ENCODE data around the gene LITAF.

The LITAF gene

DNA sequence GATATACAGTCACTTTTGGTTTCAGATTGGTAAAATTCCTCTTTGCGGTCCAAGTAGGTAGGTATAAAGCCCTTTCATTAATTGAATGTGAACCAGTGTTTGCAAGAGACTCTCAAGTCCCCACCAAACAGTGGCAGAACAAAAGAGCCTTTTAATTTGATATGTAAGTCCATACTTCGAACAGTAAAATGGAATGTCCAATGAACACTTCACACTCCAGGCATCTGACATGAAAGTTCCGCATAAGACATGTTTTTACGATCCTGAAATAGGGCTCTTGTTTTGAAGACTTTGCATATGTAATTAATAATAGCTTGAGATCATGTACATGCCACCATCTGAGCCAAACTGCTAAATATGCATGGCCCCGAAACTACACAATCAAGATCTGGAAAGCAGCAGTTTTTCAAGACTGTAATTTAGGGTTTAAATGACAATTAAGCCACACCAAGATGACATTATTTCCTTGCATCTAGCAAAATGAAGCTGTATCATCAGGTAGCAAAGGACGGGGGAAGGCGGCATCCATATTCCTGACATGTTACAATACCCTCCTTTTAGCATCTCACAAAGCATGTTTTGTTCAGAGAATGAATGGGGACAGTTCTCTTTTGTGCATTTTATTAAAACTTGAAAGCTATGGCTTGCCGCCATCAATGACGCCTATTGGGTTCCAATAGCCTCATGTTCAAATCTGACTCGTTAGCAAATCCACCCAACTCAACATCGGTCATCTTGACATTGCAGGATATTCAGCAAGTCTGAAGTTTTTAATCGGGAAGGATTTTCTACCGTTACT is 39.4 kb downstream of the LITAF start:
- no peak for DNase-seq

DNA sequence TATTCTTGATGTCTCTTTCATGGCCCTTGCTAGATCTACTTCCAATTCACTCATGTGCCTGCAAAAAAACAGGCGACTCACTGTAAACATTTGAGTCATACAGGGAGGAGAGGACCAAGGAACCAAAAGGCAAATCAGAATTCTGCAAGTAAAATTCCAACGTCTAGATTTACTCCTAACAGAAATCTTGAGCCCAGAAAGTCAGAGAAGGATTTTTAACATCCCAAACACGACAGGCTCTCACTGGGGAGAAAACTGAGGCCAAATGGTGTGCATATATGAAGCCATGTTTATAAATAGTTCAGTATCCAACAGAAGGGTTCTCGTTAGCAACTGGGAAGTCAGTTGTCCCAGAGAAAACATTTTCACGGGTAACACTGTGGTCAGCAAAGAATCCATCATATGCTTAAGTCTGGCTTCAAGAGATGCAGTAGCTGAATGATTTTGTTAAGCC is 40.1 kb downstream of the LITAF start:
- no peak for DNase-seq

DNA sequence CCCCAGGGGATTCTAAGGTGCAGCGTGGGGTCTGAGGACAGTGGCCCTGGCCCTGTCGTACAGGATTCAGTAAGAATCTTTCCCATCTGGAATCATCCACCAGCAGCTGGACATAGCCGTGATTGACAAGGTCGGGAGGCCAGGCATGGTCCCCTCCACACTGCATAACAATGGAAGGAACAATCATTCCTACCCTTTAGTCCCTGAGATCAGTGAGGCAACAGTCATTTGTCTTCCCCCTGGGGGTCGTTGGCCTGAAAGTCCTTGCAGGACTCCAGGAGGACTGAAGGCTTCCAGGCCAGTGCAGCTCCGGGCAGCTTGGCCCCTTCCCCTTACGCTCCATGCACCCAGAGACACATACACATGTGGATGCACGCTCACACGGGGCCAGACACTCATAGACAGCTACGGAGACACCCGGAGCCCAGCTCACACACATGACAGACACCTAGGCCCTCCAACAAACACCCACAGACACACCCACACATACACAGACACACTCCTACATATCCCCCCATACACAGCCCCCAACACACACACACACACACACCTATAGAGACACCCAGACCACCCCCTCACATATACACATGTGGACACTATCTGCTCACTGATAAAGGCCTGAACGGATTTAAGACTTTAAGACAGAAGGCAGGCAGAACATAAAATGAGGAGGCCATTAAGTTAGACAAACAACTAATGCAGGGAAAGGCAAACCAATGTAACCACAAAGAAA is 42.9 kb downstream of the LITAF start:
- DNase-seq: no peak

DNA sequence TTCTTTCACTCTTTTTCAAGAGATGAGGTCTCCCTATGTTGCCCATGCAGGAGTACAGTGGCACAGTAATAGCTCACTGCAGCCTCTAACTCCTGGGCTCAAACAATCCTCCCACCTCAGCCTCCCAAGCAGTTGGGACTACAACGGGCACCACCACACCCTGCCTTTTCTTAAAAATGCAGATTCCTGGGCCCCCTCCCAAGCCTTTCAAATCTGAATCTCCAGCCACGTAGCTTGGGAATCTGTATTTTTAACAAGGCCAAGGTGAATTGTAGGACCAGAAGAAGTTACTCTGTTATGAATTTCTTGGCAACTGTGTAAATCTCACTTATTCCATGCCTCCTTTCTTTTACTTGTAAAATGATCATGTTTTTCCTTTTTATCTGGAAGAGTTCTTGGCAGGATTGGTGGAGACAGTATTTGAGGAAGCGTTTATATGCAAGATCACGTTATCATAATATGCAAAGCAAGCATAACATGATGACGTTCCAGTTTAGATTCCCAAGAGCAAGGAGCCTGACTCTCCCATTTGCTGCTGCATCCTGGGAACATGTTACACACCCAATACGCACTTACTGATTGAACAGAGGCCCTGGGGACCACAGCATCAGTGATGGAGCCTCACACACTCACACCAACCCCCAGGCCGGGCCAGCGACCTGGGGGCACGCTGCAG is 44.5 kb downstream of the LITAF start:
- no peak for DNase-seq

DNA sequence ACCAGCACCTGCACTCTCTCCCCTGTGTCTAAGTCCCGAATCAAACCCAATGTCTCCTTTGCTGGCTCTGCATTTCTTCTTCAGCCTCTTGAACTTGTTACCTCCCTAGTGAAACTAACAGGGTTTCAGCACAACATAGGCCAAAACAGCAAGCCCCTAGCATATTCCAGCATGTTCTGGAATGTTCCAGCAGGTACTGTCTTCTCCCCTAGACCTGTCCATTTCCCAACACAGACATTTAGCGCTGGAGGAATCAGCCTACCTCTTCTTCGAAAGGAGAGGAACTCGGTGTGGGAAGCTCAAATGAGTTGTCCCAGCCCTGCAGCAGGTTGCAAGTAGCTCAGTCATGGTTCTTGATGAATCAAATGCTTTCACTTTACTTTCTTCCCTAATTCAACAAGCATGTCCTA is 47.1 kb downstream of the LITAF start:
- no peak for DNase-seq

DNA sequence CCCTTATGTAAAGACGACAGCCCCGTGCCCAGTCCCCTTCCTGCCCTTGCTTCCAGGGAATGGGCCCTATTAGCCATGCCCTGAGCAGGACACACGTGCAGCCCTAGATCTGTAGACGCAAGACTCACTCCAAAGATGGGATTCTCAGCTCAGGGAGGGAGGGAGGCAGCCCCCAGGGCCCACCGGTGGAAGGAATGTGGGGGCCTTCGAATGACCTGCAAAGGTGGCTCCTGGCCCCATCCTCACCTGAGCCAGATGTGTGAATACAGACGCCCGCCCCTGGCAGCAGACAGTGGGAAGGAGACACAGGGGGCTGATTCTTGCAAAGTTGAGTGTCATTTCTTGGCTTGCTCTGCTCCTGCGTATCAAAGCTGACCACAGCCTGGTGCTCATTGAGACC is 47.8 kb downstream of the LITAF start:
- no peak for DNase-seq

DNA sequence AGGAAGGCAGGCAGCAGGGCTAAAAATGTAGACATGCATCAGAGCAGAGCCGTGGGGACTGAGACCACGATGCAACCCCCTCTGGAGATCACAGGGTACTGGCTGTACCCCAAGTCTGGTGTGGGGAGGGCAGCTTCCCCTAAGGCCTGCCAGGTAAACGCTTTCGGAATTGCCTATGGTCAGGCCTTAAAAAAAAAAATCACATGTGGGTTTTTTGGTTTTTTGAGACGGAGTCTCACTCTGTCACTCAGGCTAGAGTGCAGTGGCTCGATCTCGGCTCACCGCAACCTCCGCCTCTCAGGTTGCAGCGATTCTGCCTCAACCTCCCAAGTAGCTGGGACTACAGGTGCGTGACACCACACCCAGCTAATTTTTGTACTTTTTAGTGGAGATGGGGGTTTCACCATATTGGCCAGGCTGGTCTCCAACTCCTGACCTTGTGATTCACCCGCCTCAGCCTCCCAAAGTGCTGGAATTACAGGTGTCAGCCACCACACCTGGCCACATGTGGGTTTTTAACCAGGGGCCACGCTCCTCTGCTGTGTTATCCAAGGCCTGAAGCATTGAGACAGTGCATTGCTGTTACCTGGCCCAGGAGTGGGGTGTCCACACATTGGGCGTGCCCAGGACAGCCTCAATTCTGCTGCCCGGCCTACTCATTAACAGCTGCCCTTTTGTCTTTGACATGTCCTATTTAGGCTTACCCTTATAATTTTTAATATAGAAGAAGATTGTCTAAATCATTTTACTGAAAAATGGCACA is 50.4 kb downstream of the LITAF start:
- DNase-seq: no peak

DNA sequence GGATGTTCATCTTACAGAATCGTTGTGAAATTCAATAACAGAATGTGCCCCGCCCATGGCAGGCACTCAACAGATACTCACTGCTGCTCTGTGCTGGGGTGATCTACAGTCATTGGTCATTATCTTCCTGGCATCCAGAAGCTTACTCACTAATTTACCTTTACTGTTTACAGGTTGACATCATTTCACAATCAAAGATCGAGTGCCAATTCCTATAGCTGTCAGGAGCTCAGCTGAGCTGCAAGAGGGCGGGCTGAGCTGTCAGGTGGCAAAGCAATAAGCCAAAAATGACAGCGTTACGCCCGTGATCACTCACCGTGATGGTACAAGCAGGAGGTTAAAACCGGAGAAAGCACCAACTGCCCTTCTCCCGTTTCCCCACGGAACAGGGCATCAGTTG is 51.2 kb downstream of the LITAF start:
- no peak for DNase-seq

DNA sequence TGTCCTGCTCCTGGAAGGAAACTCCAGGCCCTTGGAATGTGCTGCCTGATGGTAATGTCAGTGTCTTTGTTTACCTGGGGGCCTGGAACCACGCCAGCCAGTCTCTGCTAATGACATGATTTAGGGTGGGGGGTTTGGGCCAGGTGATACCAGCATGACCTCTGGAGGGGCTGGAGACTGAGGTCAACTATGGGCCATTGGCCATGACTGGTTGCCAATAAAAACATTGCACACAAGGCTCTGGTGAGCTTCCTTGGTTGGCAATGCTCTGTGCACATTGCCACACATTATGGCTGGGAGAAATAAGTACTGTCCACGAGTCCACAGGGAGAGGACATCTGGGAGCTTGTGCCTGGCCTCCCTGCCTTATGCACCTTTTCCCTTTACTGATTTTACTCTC is 52.5 kb downstream of the LITAF start:
- no peak for DNase-seq

DNA sequence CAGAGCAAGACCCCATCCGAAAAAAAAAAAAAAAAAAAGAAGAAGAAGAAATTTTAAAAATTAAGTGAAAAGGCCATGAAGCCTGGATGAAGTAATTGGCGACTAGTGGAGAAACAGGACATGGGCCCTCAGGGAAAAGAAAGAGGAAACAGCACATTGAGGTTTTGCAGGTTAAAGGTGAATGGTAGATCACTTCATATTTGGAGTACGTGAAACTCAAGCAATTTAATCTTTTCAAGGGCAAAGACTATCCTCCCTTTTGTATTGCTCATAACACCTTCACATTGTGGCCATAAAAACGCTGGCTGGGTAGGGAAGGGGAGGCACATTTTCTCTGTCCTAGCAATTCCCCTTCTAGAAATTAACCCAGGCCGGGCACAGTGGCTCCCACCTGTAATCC is 53.1 kb downstream of the LITAF start:
- no peak for DNase-seq

DNA sequence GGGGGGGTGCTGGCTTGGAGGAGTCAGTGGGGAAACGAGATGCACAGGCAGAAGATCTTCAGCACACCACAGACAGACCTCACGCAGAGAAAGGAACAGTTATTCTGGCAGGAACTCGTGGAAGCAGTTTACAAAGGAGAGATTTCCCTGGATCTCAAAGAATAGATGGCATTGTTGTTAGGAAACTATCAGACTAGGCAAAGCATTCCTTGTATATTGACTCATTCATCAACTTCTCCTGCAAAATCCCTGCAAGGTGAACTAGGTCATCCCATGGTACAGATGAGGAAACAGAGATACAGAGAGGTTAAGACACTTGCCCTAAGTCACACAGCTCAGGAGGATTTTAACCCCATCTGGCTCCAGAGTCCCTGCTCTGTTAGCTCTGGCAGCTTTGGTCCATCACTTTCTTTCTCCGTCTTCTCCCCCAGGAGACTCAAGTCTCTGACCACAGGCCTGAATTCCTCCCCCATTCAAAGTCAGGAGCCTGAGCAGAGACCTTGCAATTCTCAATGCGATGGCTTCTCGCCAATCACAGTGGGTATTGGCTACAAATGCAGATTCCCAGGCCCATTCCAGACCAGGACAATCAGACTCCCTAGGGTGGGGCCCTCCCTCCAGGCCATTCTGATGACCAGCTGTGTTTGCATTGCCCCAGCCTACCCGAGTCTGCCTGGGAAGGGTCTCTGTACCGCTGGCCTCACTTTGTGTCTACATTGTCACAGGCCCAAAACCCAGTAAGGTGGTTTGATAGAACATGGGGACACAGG is 56.4 kb downstream of the LITAF start:
- DNase-seq: no peak

DNA sequence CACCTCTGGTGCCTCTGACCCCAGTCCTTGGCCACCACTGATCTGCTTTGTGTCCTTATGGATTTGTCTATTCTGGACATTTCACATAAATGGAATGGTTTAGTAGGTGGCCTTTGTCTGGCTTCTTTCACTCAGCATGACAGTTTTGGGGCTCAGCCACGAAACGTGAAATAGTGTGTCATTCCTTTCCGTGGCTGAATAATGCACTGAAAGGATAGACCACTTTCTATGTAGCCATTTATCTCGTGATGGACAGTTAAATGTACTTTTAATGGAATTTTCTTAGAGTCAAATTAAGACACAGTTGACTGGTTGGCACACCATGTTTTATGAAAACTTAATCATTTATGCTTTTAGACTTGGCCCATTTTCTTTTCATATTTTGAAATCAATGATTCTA is 57.4 kb downstream of the LITAF start:
- no peak for DNase-seq

DNA sequence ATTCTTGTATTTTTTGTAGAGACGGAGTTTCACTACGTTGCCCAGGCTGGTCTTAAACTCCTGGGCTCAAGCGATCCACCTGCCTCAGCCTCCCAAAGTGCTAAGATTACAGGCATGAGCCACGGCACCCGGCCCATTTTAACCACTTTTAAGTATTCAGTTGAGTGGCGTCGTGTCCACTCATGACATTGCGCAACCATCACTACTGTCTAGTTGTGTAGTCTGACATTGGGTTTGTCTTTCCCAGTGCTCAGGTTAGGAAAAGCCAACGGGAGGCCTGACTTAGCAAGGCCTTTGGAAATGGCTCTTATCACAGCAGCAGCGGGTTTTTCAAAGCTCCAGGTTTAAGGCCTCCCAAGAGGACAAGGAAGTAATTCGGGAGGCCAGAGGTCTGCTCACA is 58.7 kb downstream of the LITAF start:
- DNase-seq: no peak

DNA sequence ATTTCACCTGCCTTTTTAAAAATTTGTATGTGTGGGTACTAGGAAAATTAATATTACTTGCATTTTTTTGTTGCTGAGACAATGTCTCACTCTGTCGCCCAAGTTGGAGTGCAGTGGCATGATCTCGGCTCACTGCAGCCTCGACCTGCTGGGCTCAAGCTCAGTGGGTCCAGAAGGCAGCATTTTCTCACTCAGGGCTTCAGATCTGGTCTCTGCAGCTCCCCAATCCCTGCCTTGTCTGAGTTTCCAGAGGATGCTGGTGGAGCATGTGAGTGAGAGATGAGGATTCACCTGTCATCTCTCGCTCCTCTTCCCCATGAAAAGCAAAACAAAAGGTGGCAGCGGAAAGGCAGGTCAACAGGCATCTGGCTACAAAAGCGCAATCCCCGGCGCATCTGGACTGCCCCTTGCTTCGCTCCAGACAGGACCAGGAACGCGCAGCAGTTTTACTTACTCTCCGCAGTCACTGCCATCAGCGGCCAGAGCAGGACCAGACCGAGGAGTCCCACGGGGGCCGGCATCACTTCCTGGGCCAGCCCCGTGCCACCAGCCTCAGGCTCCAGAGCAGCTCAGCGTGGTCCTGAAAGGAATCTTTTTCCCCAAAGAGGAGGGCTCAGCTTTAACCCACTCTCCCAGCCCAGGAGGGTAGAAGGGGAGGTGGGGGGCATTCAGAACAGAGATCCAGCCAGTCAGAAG is 59.9 kb downstream of the LITAF start:
- no peak for DNase-seq

DNA sequence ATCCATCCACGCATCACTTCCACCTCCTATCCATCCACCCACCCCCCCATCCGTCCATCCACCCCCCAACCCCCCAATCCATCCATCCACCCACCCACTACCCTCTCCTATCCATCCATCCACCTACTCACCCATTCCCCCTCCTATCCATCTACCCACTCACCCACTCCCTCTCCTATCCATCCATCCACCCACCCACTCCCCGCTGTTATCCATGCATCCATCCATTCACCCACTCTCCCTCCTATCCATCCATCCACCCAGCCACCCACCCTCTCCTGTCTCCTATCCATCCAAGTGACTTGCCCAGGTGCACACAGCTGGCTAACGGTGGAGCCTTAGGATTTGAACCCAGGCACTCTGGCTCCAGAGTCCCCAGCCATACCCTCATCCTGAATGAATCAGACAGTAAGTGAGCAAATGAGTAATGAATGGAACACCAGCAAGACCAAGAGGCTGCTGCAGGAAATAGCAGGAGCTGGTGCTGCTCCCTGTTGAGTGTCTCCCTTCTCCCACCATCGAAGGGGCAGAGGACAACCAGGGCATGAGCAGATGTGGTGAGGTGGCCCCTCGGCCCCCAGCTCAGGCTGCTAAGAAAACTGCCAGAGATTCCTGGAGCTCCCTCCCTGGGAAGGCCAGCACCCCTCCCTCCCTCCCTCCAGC is 62.5 kb downstream of the LITAF start:
- DNase-seq: no peak

DNA sequence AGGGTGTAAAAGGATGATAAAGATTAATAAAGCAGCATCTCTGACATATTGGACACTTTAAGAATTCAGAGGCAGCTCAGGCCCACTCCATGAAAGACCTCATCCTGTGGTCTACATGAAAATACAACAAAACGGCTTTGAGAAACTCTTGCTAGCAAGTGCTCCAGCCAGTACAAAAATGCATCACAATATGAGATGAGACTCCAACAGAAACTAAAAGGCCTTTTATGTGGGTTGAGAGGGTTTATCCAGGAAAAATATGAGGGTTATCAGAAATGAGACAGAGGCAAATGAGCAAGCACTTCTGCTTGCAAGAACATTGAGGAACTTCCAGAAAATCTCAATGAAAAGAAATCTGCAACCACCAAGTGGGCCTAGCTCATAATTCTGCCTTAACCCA is 65.7 kb downstream of the LITAF start:
- DNase-seq: no peak

DNA sequence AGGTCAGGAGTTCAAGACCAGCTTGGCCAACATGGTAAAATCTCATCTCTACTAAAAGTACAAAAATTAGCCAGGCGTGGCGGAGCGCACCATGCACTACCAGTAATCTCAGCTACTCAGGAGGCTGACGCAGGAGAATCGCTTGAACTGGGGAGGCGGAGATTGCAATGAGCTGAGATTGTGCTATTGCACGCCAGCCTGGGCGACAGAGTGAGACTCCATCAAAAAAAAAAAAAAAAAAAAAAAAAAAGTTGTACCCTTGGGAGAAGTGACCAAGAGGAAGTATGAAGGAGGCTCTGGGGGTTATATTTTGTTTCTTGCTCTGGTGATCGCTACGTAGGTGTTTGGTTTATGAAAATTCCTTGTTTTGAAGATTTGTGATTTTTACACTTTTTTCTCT is 66.3 kb downstream of the LITAF start:
- DNase-seq: no peak

DNA sequence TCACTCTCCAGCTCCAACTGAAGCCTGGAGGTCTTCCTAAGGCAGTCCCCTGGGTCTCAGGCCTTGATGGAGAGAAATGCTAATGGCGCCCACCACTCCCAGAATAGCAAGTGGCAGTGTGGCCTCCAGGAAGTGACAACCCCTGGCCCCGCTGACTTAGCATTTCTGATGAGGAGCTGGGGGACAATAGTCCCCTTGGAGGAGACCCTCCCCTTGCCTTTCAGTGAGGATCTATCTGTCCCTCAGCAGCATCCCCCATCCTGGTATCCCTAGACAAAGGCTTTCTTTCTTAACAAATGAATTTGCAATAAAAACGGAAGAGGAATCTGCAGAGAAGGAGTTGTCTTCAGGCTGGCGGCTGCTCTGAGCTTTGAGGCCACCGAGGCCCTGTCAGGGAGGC is 68.8 kb downstream of the LITAF start:
- no peak for DNase-seq

DNA sequence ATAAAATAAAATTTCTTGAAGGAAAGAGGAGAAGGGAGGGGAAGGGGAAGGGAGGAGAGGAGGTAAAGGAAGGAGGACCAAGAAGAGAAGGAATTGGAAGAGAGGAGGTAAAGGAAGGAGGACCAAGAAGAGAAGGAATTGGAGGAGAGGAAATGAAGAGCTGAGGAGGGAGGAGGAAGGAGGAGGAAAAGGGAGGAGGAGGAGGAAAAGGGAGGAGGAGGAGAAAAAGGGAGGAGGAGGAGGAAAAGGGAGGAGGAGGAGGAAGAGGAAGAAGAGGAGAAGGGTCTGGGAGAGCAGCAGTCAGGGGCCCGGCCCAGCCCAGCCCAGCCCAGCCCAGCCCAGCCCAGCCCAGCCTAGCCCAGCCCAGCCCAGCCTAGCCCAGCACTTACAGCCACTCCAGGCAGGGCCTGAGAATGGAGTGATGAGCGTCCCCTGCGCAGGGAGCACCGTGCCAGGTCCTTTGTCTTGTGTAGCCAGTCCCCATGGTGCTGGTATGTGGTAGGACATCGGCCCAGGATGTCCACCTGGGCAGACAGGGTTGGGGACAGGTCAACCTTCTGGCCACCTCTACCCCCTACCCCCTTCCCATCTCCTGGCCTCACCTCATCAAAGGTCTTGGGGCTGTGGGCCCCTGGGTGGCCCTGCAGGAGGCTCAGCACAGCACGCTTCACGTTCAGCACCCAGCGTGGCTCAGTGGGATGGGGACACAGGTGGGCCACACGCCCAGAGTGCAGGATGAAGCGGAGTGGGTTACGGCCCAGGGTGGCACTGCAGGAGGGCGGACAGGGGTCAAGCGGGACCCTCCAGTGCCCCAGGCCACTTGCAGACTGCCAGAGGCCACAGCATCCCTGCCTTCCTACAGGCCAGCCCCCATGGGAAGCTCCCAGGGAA is 70.9 kb downstream of the LITAF start:
- DNase-seq: no peak

DNA sequence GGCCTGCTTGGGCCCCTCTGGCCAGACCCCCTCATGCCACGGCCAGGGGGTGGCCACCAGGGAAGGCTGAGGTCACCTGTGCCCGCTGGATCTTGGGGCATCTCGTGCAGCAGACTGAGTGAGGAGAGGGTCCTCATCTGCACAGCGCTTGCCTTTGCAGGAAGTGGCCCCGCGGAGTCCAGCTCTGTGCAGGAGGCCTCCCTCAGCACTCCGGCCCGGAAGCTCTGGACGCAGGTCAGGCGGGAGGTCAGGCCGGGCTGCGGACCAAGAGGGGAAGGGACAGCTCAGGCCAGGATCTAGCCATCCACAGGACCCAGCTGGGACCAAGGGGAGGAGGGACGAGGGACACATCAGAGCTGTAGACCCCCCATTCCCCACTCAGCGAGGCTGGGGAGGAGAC is 72.4 kb downstream of the LITAF start:
- no peak for DNase-seq

All from activated CD4-positive, alpha-beta T cell treated with anti-CD3 and anti-CD28 coated beads, Interleukin-2, amount 50 U/mL, for 4 hours (primary cell).